Spleen (tissue), 11 donors: ENCODE measurements around the gene NKIRAS1. TPM values are rescaled to one million over a fixed set of nuclear protein-coding genes. Genes with fewer than 3 reads are reported as not detected.

Source experiments
- DNase-seq: peaks from one replicate; pipeline ENCODE4 v3.0.0-alpha.2; 2020
- H3K27ac ChIP-seq, 8 donors: fragments of 200-600 bp; sonication (generic) in 7 of 8; 1 replicate in 4 of 8; 2 replicates in 4 of 8; pipeline versions ENCODE4 v1.5.0 to v1.8.0; 2016 to 2021; ENCODE audit warnings: inconsistent platforms in 4 of 8, mild to moderate bottlenecking in 4 of 8, moderate library complexity in 1 of 8
- H3K27me3 ChIP-seq, 7 donors: fragments of 200-600 bp; sonication (generic) in 6 of 7; replicated peaks in 1 of 7; 1 replicate in 4 of 7; 2 replicates in 3 of 7; pipeline versions ENCODE4 v1.5.0 to v1.8.0; 2016 to 2021; ENCODE audit warnings: inconsistent platforms in 3 of 7, mild to moderate bottlenecking in 1 of 7
- H3K36me3 ChIP-seq, 6 donors: fragments of 200-600 bp; sonication (generic) in 5 of 6; 1 replicate in 4 of 6; 2 replicates in 2 of 6; pipeline versions ENCODE4 v1.5.0 to v1.8.0; 2016 to 2021; ENCODE audit warnings: inconsistent platforms in 2 of 6
- H3K4me1 ChIP-seq, 6 donors: fragments of 200-600 bp; sonication (generic) in 5 of 6; 1 replicate in 3 of 6; 2 replicates in 3 of 6; pipeline versions ENCODE4 v1.5.0 to v1.8.0; 2016 to 2021; ENCODE audit warnings: inconsistent platforms in 3 of 6
- H3K4me3 ChIP-seq, 8 donors: fragments of 200-600 bp; sonication (generic) in 7 of 8; 1 replicate in 4 of 8; 2 replicates in 4 of 8; pipeline versions ENCODE4 v1.5.0 to v1.8.0; 2016 to 2021; ENCODE audit warnings: inconsistent platforms in 4 of 8, mild to moderate bottlenecking in 4 of 8, moderate library complexity in 2 of 8
- H3K9me3 ChIP-seq, 8 donors: fragments of 200-600 bp; sonication (generic) in 7 of 8; 1 replicate in 4 of 8; 2 replicates in 4 of 8; pipeline versions ENCODE4 v1.5.0 to v1.8.0; 2016 to 2021; ENCODE audit warnings: inconsistent platforms in 4 of 8
- CTCF ChIP-seq, 11 experiments: fragments of 200-600 bp in 7 of 11; fragments of 450-650 bp in 4 of 11; sonication (generic) in 4 of 11; IDR thresholded peaks in 8 of 11; conservative IDR thresholded peaks in 3 of 11; 1 replicate in 7 of 11; 2 replicates in 4 of 11; pipeline versions ENCODE4 v1.4.0 to v1.8.0; 2016 to 2021; ENCODE audit warnings: antibody characterized with exemption in 11 of 11, inconsistent platforms in 4 of 11, mild to moderate bottlenecking in 1 of 11
- POLR2A ChIP-seq, 3 donors: fragments of 450-650 bp; IDR thresholded peaks; one replicate each; pipeline ENCODE4 v1.5.1; 2017; ENCODE audit warnings: antibody characterized with exemption in 3 of 3, mild to moderate bottlenecking in 1 of 3
- POLR2AphosphoS5 ChIP-seq, 3 donors: sonication (generic); formaldehyde crosslinking; IDR thresholded peaks; one replicate each; pipeline ENCODE4 v1.5.1; 2017; ENCODE audit warnings: antibody characterized with exemption in 3 of 3
- WGBS, 5 donors: extraction: QIAGEN DNeasy Blood & Tissue Kit in 3 of 5; methylation state at CpG; one replicate each; pipeline versions ENCODE4 v1.1.5 to v1.1.7; 2013 to 2018; 5-methylcytosine and 5-hydroxymethylcytosine counted together
- intact Hi-C: fragments of 100-400 bp; cut with DNase I; formaldehyde crosslinking; loops from one replicate; pipeline ENCODE4 v1.15.0; 2023; ENCODE audit warnings: low total_unique reads
- polyA plus RNA-seq, 3 donors: library from polyadenylated mRNA; stranded (reverse); fragments of 200-250 nt; gene quantifications; one replicate each; pipeline ENCODE4 v1.2.1, GENCODE V29; 2013
- total RNA-seq, 7 donors: library from RNA; depleted of rRNA in 3 of 7; stranded (reverse); fragments of >200 nt in 3 of 7; fragmentation: NEBNext Ultra II Directional in 4 of 7; extraction: Animal tissue kit (Norgen Biotek cat#: 25700) in 4 of 7; gene quantifications; one replicate each; pipeline versions ENCODE4 v1.1.0 to v1.2.1, GENCODE V29; 2016 to 2021
- donor health status: healthy with polysubstance abuse.
- donor health status: DM: no; HTN: no; CAD: no; lungs with moderate emphysema.
- donor health status: DM: no; HTN: no; CAD: no.
- donor health status: Bipolar disorder and iron deficiency.
- donor health status: healthy.
- donor health status: DM: no; HTN: no; CAD: no.
- donor health status: DM: yes; HTN: yes; CAD: no.

NKIRAS1 gene
- total and polyA plus RNA-seq, 10 donors: 3.5 to 14.2 (median 8.9) TPM

GRCh38 chr3:23941440-23941839, 24.6 kb upstream of the NKIRAS1 start:
- peaks cover 0 to 7% (median 2%) of the 10 kb centered on the region in 8 donors for H3K9me3 ChIP-seq
- WGBS, 5 donors: 87 to 95% (median 91%) methylated on average over 4 of the region's 4 CpGs
- TF ChIP-seq CTCF (IDR thresholded peaks at IDR 0.05 in 8 of 11, conservative IDR thresholded peaks at IDR 0.05 in 3 of 11): no peak
- TF ChIP-seq POLR2AphosphoS5 (IDR thresholded peaks at IDR 0.05): no peak
- TF ChIP-seq POLR2A (IDR thresholded peaks at IDR 0.05): no peak
- H3K36me3 ChIP-seq: no peaks in the 10 kb centered on the region
- H3K27me3 ChIP-seq: no peaks in the 10 kb centered on the region
- intact Hi-C loops: no loop called here
- no peak for DNase-seq
- no peak overlapping the region for H3K27ac ChIP-seq
- peaks cover 2 to 15% (median 9%) of the 10 kb centered on the region in 6 donors for H3K4me1 ChIP-seq
- H3K4me3 ChIP-seq: no peak overlapping the region

- TF ChIP-seq POLR2A (IDR thresholded peaks at IDR 0.05): no peak
- no peak for TF ChIP-seq POLR2AphosphoS5 (IDR thresholded peaks at IDR 0.05)
- no peak for TF ChIP-seq CTCF (IDR thresholded peaks at IDR 0.05 in 8 of 11, conservative IDR thresholded peaks at IDR 0.05 in 3 of 11)
- intact Hi-C loops: no loop called here
- 65 to 87% (median 82%) methylated on average over 5 of the region's 5 CpGs for WGBS, 5 donors
- DNase-seq: no peak
- Histone ChIP-seq H3K9me3 (peaks cover 0 to 7% (median 2%) of the 10 kb centered on the region in 8 donors), H3K4me1 (peaks cover 0 to 12% (median 7%) of the 10 kb centered on the region in 6 donors), H3K27me3 (no peaks in the 10 kb centered on the region), H3K27ac (no peak overlapping the region), H3K4me3 (no peak overlapping the region), H3K36me3 (no peaks in the 10 kb centered on the region)
Observed at GRCh38 chr3:23940775-23941174, 24.0 kb upstream of the NKIRAS1 start.

GRCh38 chr3:23938688-23939087, 21.9 kb upstream of the NKIRAS1 start:
- TF ChIP-seq CTCF (IDR thresholded peaks at IDR 0.05 in 8 of 11, conservative IDR thresholded peaks at IDR 0.05 in 3 of 11) (no peak), POLR2A (IDR thresholded peaks at IDR 0.05) (no peak), POLR2AphosphoS5 (IDR thresholded peaks at IDR 0.05) (no peak)
- Histone ChIP-seq H3K27ac (no peak overlapping the region), H3K27me3 (no peaks in the 10 kb centered on the region), H3K4me1 (no peaks in the 10 kb centered on the region), H3K4me3 (no peak overlapping the region), H3K36me3 (no peaks in the 10 kb centered on the region), H3K9me3 (peaks cover 0 to 7% (median 2%) of the 10 kb centered on the region in 8 donors)
- intact Hi-C loops: no loop called here
- DNase-seq: no peak

- peaks cover 0 to 7% (median 2%) of the 10 kb centered on the region in 8 donors for H3K9me3 ChIP-seq
- no peak for DNase-seq
- H3K4me3 ChIP-seq: no peak overlapping the region
- no peaks in the 10 kb centered on the region for H3K36me3 ChIP-seq
- no peaks in the 10 kb centered on the region for H3K27me3 ChIP-seq
- no peak for TF ChIP-seq CTCF (IDR thresholded peaks at IDR 0.05 in 8 of 11, conservative IDR thresholded peaks at IDR 0.05 in 3 of 11)
- TF ChIP-seq POLR2AphosphoS5 (IDR thresholded peaks at IDR 0.05): no peak
- TF ChIP-seq POLR2A (IDR thresholded peaks at IDR 0.05): no peak
- H3K27ac ChIP-seq: no peak overlapping the region
- 47 to 73% (median 70%) methylated on average over 1 of the region's 1 CpG for WGBS, 5 donors
- H3K4me1 ChIP-seq: no peaks in the 10 kb centered on the region
- intact Hi-C loops: no loop called here
Observed at GRCh38 chr3:23937296-23937695, 20.5 kb upstream of the NKIRAS1 start.
